SU-DHL-6 (cell line): ENCODE data around the gene CHAT.

Experiments used
- EZH2phosphoT487 ChIP-seq: fragments of 200-600 bp; sonication (generic), shearing (Covaris generic); conservative IDR thresholded peaks from 2 replicates; pipeline ENCODE4 v1.6.1; 2018; ENCODE audit warnings: mild to moderate bottlenecking, antibody characterized with exemption, low read length, moderate library complexity, mixed read lengths
- TF ChIP-seq, protein P1 (sequence below): fragments of 200-600 bp; sonication (generic); IDR thresholded peaks from one replicate; pipeline ENCODE4 v1.5.1; 2017; ENCODE audit warnings: antibody characterized with exemption, mild to moderate bottlenecking, low read length, moderate library complexity; ENCODE audit not compliant: insufficient read depth, poor library complexity, severe bottlenecking

DNA sequence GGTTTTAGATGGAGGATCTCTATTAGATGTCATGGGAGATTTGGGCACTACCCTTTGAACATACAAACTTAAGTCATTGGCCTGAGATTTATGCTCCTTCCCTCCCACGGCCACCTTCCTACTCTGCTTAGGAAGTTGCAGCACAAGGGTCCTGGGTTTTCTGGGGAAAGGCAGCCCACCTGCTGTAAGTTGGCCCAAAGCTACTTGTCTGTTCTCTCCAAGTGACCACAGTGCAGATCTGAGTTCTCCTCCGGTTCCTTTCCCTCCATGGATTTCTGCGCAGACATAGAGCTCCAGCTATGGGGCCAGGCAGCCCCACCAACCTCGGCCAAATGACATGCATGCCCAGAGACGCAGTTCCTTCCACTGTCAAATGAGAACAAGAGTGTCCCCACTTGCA lies 52.8 kb downstream of the CHAT start:
- TF ChIP-seq, protein P1, sequence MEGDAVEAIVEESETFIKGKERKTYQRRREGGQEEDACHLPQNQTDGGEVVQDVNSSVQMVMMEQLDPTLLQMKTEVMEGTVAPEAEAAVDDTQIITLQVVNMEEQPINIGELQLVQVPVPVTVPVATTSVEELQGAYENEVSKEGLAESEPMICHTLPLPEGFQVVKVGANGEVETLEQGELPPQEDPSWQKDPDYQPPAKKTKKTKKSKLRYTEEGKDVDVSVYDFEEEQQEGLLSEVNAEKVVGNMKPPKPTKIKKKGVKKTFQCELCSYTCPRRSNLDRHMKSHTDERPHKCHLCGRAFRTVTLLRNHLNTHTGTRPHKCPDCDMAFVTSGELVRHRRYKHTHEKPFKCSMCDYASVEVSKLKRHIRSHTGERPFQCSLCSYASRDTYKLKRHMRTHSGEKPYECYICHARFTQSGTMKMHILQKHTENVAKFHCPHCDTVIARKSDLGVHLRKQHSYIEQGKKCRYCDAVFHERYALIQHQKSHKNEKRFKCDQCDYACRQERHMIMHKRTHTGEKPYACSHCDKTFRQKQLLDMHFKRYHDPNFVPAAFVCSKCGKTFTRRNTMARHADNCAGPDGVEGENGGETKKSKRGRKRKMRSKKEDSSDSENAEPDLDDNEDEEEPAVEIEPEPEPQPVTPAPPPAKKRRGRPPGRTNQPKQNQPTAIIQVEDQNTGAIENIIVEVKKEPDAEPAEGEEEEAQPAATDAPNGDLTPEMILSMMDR, result no peak
- no peak for TF ChIP-seq EZH2phosphoT487
